CD4-positive, alpha-beta T cell treated with Interleukin-12 subunit alpha and Interleukin-12 subunit beta, for 1 hour (primary cell): Measurements from ENCODE around the gene ARHGEF2.
"Not testable (repeated sequence)": the region's sequence is repeated elsewhere in the genome, so short reads cannot be mapped to it uniquely, and the experiment has no call there.

Experiments used
- DNase-seq: peaks from one replicate; pipeline ENCODE4 v3.0.0-alpha.2; 2020

The ARHGEF2 gene

DNA sequence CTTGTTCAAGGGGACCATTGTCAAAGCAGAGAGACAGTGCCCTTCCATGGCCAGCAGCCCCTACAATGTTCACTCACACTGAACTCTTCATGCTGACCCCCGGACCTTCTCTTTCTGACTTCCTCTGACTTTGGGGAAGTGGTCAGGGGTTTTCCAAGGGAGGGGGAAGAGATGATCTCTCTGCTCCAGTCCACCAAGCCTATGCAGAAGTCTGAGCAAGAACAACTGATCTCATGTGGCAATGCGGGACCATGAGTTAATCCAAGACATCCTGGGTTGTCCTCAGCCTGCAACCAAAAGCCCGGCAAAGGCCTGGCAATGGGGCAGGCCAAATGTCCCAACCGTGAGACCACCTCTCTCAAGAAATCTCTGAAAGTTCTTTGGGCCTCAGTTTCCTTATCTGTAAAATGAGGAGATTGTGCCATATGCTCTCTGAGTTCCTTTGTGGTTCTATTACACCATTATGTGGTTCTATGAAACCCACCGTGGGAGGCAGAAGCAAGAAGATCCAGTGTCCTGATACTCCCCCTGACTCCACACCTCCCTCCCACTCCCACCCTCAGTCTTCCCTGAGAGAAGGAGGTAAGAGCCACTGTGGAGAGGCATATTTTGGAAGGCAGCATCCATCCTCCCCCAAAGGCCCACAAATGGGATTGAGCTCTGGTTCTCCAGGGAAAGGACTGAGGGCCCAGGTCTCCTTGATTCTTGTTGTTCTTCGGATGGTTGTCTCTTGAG is 11.8 kb upstream of the ARHGEF2 start:
- DNase-seq = peak; percentile 20

DNA sequence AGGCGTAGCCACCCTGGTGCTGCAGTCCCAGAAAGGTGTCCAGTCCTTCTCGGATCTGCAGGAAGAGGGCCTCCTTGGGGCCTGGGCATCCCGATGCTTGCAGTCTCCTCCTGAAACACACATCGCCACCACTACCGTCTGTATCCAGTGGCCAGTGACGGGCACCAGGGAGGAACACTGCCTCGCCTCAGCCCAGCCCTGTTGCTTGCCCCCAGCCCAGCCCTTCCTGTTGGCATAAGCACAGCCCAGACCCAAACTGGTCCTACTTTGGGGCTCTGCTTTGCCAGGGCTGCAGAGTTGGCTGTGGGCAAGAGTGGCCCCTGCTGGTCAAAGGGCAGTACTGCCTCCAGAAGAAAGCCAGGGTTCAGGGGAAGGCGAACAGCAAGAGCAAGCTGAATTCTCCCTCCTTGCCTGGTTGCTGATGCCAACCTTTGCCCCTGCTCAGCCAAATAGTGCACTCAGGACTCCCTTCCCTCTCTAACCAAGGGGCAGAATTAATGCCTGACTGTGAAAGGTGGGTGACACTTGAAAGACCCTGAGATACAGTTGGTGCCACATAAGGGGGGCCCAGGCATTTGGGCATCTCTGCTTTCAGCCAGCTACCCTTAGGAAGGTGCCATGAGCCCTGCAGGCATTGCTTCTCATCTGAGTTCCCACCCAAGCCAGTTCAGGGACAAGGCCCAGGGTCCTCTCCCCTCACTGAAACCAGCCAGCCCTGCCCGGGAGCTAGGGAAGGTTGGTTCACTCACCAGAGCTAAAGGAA is 11.1 kb upstream of the ARHGEF2 start:
- DNase-seq = peak; percentile 87

DNA sequence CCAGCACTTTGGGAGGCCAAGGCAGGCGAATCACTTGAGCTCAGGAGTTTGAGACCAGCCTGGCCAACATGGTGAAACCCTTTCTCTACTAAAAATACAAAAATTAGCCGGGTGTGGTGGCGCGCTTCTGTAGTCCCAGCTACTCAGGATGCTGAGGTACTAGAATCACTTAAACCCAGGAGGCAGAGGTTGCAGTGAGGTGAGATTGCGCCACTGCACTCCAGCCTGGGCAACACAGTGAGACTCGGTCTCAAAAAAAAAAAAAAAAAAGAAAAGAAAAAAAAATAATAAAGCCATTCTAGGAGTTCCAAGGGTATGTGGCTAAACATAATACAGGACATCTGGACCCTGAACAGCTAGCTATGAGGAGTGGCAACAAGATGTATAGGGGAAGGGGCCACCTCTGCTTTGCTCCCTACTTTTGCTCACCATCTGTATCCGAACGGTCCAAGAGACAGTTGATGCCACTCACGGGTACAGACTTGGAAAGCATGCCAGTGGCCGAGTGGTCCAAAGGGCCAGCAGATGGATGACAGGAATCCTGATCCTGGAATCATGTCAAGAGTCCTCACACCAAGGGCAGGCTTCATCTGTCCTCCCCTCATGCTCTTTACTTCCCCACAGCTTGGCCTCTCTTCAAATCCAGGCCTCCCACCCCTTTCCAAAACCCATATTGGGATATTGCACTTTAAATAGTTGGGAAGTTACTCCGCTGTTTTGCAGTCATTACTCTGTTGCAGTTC is 6.7 kb upstream of the ARHGEF2 start:
- not testable (repeated sequence) for DNase-seq

DNA sequence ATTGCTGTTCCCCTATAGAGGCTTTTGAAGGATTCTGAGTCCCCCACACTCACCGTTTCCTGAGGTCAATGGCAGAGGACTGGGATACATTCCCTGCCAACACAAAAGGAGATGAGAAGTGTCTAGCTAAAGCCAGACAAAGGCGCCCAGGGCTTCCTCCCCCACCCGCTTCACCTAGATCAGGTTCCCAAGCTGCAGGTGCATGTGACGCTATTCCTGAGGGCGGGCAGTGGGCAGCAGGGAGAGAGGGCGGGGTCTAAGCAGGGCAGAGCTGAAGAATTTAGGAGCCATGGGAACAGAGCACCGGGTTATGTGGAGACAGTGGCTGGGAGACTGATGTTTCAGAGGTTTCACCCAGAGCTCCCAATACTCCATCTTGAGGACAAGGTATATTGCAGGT is 6.0 kb upstream of the ARHGEF2 start:
- DNase-seq = no peak

DNA sequence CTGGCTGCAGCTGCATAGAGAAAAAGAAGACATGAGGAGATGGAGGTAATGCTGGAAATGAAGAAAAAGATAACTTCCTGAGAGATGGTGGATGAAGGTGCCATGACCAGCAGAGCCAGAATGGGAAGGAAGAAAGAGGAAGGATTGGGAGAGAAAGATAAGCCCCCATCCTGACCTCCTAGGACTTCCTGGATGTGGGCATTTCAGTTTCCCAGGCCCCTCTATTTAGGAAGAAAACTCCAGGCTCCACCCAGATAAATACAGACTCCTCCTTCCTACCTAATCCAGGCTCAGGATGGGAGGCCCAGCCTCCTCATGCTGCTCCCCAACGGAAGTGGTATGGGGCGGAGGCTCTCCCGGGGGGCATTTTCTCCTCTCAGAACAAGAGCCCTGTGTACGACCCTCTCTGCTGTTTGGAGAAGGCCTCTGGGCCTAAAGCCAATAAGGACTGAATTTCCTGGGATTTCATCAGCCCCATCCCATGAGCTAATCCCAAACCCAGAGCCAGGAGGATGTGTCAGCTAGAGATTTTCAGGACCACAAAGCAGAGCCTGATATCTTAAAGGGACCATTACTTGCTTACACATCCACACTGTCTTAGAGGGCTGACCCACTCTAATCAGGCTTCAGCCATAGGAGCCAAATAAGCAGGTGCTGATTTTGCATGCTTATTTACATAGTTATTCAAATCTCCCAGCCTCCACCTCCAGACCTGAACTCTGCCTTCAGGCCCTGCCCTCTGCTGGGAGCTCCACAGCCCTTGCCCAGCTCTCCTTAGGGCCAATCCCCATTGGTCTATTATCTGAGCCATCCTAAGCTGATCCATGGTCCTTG is 5.1 kb upstream of the ARHGEF2 start:
- no peak for DNase-seq

DNA sequence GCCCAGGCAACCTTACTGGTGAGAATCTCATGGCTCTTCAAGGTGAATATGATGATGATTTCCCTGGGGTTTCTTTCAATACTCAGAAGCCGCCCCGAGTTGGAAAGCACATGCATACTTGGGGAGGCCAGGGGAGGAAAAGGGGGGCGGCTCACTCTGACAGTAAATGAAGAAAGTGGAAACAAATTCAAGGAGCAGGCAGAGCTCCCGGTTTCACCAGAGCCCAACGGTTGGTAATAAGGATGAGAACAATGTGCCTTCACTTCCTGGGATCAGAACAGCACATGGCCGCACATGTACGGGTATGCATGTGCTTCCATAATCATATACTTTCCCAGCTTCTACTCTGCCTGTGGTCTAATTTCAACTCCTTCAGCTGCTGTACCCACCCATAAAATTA is 3.8 kb upstream of the ARHGEF2 start:
- no peak for DNase-seq

DNA sequence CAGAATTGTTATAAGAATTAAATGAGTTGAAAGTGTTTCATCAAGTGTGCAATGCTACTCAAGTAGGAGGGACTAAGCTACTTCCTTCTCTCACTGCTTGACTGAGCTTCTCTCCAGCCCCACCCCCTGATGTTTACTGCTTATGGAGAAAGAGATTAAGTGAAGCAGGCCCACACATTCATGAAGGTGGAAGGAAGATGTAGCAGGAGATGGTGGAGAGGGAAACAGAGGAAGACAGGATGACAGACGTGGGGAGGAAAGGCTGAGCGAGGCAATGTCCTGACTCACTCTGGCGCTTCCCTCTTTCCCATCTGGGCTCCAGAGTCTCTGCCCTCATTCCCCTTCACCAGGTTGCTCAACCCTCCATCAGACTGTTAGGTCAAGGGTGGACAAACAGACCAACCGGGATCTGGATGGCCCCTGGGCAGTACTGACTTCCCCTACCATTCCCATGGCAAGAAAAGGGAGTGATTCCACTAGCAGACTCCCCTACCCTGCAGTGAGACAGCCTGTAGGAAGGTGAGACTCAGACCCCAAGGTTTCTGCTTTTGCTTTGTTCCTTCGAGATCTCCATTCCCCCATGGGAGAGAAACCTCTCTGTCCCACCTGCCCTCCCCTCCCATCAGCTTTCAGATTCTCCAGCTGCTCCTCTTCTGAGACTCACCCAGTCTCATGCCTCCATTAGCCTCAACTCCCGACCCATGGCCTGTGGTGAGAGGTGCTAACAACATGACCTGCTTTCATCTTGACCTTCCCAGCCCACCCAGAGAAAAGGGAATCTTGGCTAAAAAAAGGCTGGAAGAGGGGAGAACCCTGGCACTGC is 3.1 kb upstream of the ARHGEF2 start:
- DNase-seq = peak; percentile 57

DNA sequence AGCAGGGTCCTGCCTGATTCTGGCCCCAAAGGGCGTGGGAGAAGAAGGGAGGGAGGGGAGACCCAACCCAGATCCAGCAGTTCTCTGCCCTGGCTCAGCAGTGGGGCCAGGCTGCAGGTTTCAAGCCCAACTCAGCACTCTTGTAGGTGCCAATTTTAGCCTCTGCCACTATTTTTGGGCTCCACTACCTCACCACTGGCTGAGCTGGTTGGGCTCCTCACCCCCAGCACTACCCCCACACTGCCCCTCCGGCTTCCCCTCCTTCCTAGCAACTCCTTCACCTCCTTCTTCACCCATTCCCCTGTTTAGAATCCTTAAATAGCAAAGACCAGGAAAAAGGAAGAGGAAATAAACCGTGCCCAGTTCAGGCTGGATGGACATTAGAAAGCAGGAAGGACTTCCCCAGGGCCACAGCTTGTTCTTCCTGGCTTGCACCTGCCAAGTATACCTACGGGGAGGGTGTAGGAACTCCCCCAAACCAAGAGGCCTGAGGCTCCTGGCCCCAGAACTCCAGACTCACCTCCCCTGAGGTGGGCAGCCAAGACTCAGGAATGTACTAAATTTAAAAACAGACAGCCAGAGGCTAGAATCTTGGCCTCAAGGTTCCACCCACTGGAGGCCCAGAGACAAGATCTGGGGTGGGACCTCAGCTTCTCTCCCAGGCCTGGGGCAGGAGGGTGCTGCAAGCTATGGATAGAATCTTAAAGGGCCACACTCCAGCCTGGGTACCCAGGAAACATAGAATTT is 1.4 kb upstream of the ARHGEF2 start:
- no peak for DNase-seq

DNA sequence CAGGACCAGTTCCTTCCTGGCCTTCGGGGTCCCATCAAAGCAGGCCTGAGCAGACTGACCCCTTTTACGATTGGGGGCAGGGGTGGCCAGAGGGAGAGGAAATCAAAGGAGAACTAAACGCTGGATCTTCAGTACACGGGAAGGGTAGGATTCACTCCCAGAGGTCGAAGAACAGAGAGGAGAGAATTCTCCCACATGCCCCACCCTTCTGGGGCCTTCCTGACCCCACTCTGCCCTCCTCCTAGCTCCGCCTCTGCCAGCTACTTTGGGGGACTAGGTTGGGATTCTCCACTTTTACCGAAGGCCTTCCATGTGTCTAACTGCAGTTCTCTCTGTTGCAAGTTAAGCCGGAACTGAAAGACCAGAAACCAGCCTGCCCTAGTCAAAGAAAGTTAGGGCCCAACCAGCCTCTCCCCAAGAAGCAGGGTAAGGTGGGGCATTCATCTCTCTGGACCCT is 654 bp upstream of the ARHGEF2 start:
- peak; percentile 26 for DNase-seq

DNA sequence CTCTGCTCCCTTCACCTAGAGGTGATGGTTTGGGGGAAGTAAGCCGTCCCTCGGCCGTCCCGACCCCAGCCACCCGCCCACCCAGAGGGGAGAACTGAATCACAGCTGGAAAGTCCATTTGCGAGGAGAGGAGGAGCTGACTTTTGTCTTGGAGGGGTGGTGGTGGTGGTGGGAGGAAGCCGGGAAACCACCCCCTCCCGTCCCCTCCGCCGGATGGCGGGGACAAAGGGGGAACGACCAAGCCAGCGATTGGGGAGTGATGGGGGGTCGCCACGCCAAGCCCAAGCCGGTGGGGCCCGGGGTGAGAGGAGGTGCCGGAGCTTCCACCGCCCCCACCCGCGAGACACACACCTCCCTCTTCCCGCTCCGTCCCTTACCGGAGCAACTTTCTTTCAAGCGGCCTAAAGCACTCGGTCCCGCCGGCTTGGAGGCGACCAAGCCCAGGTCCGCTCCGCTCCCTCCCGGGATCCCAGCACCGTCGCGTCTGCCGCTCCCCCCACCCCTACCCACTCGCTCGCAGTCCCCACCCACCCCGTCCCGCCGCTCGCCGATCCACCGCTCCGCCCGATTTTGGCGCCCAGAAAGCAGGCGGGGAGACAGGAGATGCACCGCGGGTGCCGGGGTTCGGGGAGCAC is 540 bp downstream of the ARHGEF2 start:
- peak; percentile 50 for DNase-seq

DNA sequence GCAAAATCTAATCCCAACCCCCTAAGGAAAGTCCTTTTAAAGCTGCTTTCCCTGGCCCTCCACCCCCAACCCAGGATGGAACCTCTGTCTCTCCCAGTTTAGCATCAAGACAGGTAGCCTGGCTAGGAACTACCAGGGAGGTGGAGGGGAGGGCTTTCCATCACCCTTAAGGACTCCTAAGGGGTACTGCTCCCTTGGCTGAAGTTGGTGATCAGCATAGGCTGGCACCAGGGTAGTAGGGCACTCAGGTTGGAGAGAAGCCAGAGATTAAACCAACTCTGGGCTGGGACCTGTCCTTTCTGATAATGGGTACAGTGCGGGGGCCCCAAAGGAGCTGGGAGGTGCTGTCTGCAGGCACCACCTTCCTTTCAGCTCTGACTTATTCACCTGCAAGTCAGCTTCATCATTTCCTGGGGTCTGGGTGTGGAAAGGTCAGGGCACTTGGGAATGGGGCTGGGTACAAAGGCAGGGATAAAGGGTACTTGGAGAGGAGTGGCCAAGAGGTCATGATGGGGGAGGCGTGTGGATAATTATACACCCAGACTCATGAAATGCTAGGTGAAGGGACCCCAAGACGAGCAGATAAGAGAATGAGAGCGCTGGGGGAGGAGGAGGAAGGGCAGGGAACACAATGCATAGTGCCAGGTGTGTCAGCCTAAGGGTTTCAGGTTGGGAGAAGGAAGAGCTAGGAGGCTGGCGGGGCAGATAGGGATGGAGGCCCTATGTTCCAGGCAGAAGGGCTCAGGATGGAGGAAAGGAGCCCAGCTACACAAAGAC is 1.2 kb downstream of the ARHGEF2 start:
- DNase-seq = no peak

DNA sequence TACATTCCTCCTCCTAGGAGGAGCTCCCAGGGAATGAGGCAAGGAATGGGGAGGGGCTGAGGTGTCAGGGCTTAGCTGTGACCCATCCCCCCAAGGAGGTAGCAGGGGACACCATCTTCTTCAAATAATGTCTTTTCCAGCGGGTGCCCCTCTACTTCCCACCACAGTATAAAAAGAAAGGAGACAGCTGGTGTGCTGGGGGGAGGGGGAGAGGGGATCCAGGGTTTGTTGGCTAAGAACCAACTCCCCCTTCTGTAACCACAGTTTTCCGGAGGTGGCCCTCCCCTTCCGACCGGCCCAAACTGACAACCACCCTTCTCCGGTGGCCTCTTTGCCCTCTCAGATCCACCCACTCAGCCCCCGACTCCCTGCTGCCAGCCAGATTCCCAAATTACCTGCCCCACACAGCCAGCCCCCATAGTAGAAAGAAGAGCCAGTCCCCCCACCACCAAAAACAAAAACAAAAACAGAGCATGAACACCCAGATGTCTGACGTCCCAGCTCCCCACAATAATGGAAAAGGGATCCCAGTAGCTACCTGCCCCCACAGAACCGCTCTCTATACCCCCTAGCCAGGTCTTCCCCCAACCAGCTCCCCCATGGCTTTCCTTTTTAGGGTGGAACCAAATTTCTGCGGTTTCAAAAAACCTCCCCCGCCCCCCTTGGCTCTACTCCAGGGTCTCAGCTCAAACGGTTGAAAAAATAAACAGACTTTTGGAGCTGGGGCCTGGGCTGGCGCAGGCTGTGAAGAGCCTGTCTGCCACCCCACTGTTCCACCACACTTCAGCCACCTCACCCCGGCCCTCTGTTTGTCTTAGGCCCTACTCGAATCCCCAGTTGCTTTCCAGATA is 2.1 kb downstream of the ARHGEF2 start:
- DNase-seq = peak; percentile 75

DNA sequence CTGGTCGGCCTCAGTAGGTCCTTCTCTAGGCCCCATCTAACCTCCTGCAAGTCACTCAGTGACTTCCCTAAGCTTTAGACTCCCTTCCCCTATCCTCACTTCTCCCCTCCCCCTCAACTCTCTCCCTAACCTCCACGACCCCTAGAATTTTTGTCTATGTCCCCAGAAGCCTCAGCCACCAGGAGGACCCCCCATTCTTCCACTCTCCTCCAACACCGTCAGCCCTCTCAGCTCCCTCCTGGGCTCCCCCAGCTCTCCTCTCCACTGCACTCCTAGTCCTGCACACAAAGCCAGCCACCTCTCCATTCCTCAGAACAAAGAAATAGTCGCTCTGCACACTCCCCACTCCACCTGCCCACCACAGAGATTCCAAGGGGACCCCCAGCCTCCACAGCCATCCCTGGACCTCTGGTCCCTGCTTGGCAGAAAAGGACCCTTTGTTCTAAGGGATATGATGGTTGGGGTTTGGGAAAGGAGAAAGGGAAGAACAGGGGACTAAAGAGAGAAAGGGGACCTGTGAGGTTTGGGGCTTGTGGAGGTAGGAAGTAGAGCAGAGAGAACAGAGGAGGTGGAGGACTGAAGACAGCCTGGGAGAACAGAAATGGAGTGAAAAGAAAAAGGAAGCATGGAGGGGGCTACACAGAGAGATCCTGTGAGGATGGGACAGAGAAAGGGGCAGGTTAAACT is 2.8 kb downstream of the ARHGEF2 start:
- DNase-seq = no peak

DNA sequence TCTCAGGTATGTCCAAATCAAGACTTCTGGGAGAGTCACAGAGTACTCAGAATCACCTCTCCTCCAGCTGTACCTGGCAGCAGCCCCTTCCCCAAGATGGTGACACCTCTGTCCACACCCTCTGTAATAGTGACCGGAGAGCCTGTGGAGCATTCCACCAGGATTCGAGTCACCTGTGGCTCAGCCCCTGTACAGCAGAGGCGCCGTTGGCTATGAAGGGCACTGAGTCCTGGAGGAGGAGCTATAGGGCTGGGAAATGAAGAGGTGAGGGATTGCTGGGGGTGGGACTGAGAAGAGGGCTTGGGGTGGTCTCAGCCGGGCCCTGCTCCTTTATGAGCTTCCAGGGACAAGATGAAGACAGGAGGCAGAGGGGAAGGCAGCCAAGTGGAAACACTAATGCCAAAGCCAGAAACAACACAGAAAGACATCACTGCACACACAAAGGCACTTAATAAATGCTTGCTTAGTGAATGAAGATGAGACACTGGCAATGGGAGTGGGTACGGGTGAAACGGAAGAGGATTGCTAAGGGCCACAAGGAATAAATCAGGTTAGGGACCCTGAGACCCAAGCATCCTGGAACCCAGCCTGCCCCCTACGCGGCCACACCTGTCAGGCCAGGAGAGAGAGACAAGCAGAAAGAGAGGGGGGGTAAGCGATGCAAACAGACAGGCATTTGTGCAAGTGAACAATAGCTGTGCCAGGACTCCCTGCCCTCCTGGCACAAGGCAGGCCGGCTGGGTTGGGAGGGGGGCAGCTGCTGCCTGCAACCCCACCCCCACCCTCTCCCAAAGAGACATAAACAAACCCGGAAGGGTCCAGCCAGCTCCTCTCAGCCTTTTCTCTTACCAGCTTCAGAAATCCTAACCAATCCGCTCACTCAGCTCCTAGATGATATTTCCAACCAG is 3.9 kb downstream of the ARHGEF2 start:
- DNase-seq = no peak

DNA sequence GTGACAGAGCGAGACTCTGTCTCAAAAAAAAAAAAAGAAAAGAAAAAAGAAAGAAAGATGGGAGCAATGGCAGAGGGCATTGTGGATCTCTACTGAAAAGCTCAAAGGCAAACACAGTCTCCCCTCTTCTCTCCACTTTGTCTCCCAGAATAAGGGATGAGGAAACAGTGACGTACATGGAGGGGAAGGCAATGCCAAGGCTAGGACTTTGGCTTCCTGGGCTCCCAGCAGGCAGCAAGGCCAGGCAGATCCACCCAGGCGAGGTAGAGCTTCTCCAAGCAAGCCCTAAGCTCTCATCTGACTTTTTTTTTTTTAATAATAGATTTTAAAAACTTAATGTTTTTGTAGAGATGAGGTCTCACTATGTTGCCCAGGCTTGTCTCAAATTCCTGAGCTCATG is 4.6 kb downstream of the ARHGEF2 start:
- DNase-seq = no peak

DNA sequence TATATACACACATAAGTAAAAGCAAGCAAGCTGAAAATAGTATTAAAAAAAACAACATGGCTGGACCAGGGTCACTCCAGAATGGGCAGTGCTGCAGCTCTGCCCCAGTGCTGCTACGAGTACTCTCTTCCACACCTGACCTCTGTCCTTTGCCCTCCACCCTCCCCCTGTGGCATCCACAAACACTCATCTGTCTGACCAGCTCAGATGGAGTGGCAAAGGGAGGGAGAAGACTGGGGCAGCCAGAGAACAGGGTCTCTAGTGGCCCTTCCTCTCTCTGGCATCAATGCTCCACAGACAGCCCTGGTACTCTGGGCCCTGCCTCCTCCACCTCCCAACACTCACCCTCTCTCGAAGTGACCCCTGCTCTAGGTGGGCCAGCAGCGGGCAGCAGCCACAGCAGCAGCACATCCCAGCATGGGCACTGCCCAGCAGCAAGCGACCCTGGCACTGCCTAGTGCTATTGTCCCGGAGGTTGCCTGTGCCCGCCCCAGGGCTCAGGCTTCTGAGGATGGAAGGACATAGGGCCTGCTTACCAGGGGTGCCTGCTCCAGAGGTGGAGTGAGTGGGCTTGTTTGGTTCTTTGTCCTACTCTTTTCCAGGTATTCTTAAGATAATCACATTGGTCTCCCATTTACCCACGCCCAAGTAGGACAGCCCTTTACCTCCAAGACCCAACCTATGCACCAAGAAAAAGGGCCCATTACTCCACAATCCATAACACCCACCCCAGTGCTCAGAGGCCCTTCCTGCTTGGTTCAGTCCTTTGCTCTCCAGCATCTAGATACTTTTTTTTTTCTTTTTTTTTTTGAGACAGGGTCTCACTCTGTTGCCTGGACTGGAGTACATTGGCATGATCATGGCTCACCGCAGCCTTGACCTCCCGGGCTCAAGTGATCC is 6.2 kb downstream of the ARHGEF2 start:
- DNase-seq = no peak
